Left lung (tissue), 10 donors: ENCODE results near the gene AFF1. TPM values are rescaled to one million over a fixed set of nuclear protein-coding genes. Genes with fewer than 3 reads are reported as not detected.

Experiments
- ATAC-seq: fragments of 200-7000 bp; cut with Tn5 transposase; one replicate; pipeline ENCODE4 v1.9.1; 2020; ENCODE audit warnings: moderate library complexity
- DNase-seq, 4 donors: peaks; one replicate each; pipeline ENCODE4 v3.0.0-alpha.2; 2013 to 2020
- H3K27ac ChIP-seq, 2 donors: fragments of 200-600 bp; sonication (generic) in 1 of 2; one replicate each; pipeline versions ENCODE4 v1.5.0 to v1.8.0; 2020 to 2021
- H3K27me3 ChIP-seq, 2 donors: fragments of 200-600 bp; sonication (generic) in 1 of 2; one replicate each; pipeline versions ENCODE4 v1.5.0 to v1.8.0; 2020 to 2021
- H3K36me3 ChIP-seq, 2 donors: fragments of 200-600 bp; sonication (generic) in 1 of 2; one replicate each; pipeline versions ENCODE4 v1.5.0 to v1.8.0; 2020 to 2021
- H3K4me1 ChIP-seq, 2 donors: fragments of 200-600 bp; one replicate each; pipeline ENCODE4 v1.8.0; 2021
- H3K4me3 ChIP-seq, 2 donors: fragments of 200-600 bp; sonication (generic) in 1 of 2; one replicate each; pipeline versions ENCODE4 v1.5.0 to v1.8.0; 2020 to 2021; ENCODE audit warnings: mild to moderate bottlenecking in 1 of 2
- H3K9me3 ChIP-seq, 2 donors: fragments of 200-600 bp; sonication (generic) in 1 of 2; one replicate each; pipeline versions ENCODE4 v1.5.0 to v1.8.0; 2020 to 2021
- CTCF ChIP-seq, 2 donors: fragments of 200-600 bp; sonication (generic) in 1 of 2; IDR thresholded peaks; one replicate each; pipeline versions ENCODE4 v1.5.0 to v1.8.0; 2021; ENCODE audit warnings: antibody characterized with exemption in 2 of 2
- intact Hi-C, 2 donors: fragments of 100-400 bp; cut with DNase I; formaldehyde crosslinking; loops; one replicate each; pipeline versions ENCODE4 v1.11.2 to v1.14.2; 2022
- polyA plus RNA-seq, 6 donors: library from polyadenylated mRNA; unstranded; fragments of 120-200 nt; gene quantifications; one replicate each; pipeline ENCODE4 v1.2.1, GENCODE V29; 2013; ENCODE audit not compliant: insufficient read length in 6 of 6
- total RNA-seq, 2 donors: library from RNA; stranded (reverse); fragmentation: NEBNext Ultra II Directional; extraction: Animal tissue kit (Norgen Biotek cat#: 25700); gene quantifications; one replicate each; pipeline ENCODE4 v1.2.1, GENCODE V29; 2021
- donor health status: DM: no; HTN: yes; CAD: no.
- donor health status: DM: no; HTN: no; CAD: no.

Gene AFF1
- total and polyA plus RNA-seq, 8 donors: 40.8 to 86.0 (median 48.1) TPM

DNA sequence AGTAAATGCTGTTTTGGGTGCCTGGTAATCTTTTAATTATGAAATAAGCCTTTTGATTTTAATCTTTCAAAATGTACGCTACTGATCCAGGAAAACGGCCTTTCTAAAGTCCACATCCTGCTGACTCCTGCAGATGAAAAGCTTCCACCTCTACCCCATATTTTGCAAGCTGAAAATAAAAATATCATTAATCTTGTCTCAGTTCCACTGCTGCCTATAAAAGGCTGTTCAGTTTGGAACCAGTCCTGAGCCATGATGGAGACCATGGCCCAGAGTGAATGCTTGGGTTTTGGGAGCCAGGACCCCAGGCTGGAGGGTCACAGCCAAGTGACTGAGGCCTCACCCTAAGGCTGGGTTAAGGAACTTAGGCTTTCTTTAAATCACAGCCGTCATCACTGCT lies 110.8 kb downstream of the AFF1 start:
- no peak for TF ChIP-seq CTCF (IDR thresholded peaks at IDR 0.05)
- peak; percentile 17 for ATAC-seq
- Histone ChIP-seq H3K36me3 (peaks cover 0 to 20% of the 10 kb centered on the region in 2 donors), H3K27ac (peak overlapping the region; percentile 54 to 81), H3K4me3 (no peak overlapping the region), H3K9me3 (no peaks in the 10 kb centered on the region), H3K27me3 (no peaks in the 10 kb centered on the region), H3K4me1 (peaks cover 18 to 56% of the 10 kb centered on the region in 2 donors)
- DNase-seq: no peak
- intact Hi-C loops: no loop called here

DNA sequence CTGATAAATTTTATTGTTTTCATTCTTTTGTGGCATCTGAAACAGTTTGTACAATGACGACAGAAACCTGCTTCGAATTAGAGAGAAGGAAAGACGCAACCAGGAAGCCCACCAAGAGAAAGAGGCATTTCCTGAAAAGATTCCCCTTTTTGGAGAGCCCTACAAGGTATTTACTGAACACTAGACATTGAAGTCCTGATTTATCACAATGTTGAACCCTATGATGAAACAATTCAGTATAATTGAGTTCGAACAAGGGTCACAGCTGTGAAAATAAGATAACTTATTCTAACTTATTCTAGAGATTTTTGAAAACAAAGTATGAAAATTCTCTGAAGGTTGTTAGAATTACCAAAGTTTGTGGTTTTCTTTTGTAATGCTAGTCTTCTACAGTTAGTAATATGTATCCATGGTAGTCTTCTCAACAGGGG lies 111.3 kb downstream of the AFF1 start:
- Histone ChIP-seq H3K9me3 (no peaks in the 10 kb centered on the region), H3K36me3 (peaks cover 0 to 25% of the 10 kb centered on the region in 2 donors), H3K27me3 (no peaks in the 10 kb centered on the region), H3K4me3 (no peak overlapping the region), H3K4me1 (peaks cover 18 to 57% of the 10 kb centered on the region in 2 donors), H3K27ac (peak overlapping the region; percentile 54 to 81)
- TF ChIP-seq CTCF (IDR thresholded peaks at IDR 0.05): no peak
- ATAC-seq (no peak), DNase-seq (no peak)
- intact Hi-C loops: no loop called here

- Histone ChIP-seq H3K27me3 (no peaks in the 10 kb centered on the region), H3K36me3 (peaks cover 0 to 31% of the 10 kb centered on the region in 2 donors), H3K4me1 (peaks cover 18 to 52% of the 10 kb centered on the region in 2 donors), H3K27ac (peak overlapping the region in 1 of 2 donors; percentile 81), H3K9me3 (no peaks in the 10 kb centered on the region), H3K4me3 (no peak overlapping the region)
- intact Hi-C loops: no loop called here
- DNase-seq (no peak), ATAC-seq (no peak)
- TF ChIP-seq CTCF (IDR thresholded peaks at IDR 0.05): no peak
Measured at GRCh38 chr4:87047281-87047798, 112.5 kb downstream of the AFF1 start.

DNA sequence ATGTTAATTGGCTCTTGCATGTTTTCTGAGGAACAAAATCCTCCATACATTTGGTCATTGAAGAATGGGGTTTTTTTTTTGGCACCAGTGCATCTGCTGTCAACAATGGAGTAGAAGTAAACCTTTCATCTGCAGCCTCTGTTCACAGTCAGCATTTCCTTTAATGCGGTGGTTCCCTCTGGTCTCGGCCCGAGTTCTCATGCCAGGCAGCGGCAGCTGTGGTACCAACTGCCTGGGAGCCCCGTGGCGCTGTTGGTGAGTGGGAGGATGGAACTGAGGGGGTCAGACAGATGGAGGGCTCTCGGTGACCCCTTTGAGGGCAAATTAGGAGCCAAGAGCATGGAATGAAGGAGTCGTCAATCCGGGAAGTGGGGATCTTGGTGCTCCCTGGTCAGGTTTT lies 114.7 kb downstream of the AFF1 start:
- Histone ChIP-seq H3K9me3 (no peaks in the 10 kb centered on the region), H3K36me3 (peaks cover 0 to 31% of the 10 kb centered on the region in 2 donors), H3K4me3 (no peak overlapping the region), H3K4me1 (peaks cover 17 to 55% of the 10 kb centered on the region in 2 donors), H3K27me3 (no peaks in the 10 kb centered on the region), H3K27ac (peak overlapping the region in 1 of 2 donors; percentile 15)
- intact Hi-C loops: no loop called here
- DNase-seq (no peak), ATAC-seq (no peak)
- no peak for TF ChIP-seq CTCF (IDR thresholded peaks at IDR 0.05)

- no peak for DNase-seq
- intact Hi-C loops: no loop called here
- Histone ChIP-seq H3K9me3 (no peaks in the 10 kb centered on the region), H3K4me3 (no peak overlapping the region), H3K4me1 (peaks cover 12 to 55% of the 10 kb centered on the region in 2 donors), H3K27me3 (no peaks in the 10 kb centered on the region), H3K27ac (peak overlapping the region in 1 of 2 donors; percentile 40), H3K36me3 (peaks cover 0 to 31% of the 10 kb centered on the region in 2 donors)
- TF ChIP-seq CTCF (IDR thresholded peaks at IDR 0.05): no peak
- ATAC-seq: no peak
Measured at GRCh38 chr4:87050596-87050995, 115.8 kb downstream of the AFF1 start.
